Measurements from ENCODE around the gene METAP1.
"Not testable (repeated sequence)": the region's sequence is repeated elsewhere in the genome, so short reads cannot be mapped to it uniquely, and the experiment has no call there.

METAP1 gene

GRCh38 chr4:98976716-98977115, 18.8 kb upstream of the METAP1 start:
- DNase-seq (ENCODE audit: low spot score), result no peak

GRCh38 chr4:98977557-98977956, 18.0 kb upstream of the METAP1 start:
- no peak for TF ChIP-seq CTCF (IDR thresholded peaks at IDR 0.05; ENCODE audit: extremely low read depth, missing control alignments)
- DNase-seq (ENCODE audit: low spot score), result no peak

More at GRCh38 chr4:98976716-98977115, 18.8 kb upstream of the METAP1 start:
- TF ChIP-seq CTCF (IDR thresholded peaks at IDR 0.05; ENCODE audit: extremely low read depth, missing control alignments), result no peak

- no peak for TF ChIP-seq CTCF (IDR thresholded peaks at IDR 0.05; ENCODE audit: extremely low read depth, missing control alignments)
Observed at GRCh38 chr4:98987720-98988119, 7.8 kb upstream of the METAP1 start.

GRCh38 chr4:98992835-98993234, 2.7 kb upstream of the METAP1 start:
- DNase-seq (ENCODE audit: low spot score), result not testable (repeated sequence)

More at GRCh38 chr4:98987720-98988119, 7.8 kb upstream of the METAP1 start:
- no peak for DNase-seq (ENCODE audit: low spot score)

- no peak for TF ChIP-seq CTCF (IDR thresholded peaks at IDR 0.05; ENCODE audit: extremely low read depth, missing control alignments)
- no peak for DNase-seq (ENCODE audit: low spot score)
Observed at GRCh38 chr4:98993419-98994071, 2.0 kb upstream of the METAP1 start.

- no peak for TF ChIP-seq CTCF (IDR thresholded peaks at IDR 0.05; ENCODE audit: extremely low read depth, missing control alignments)
- DNase-seq (ENCODE audit: low spot score), result no peak
Observed at GRCh38 chr4:98994474-98995182, 893 bp upstream of the METAP1 start.

- DNase-seq (ENCODE audit: low spot score), result peak; percentile 42
- TF ChIP-seq CTCF (IDR thresholded peaks at IDR 0.05; ENCODE audit: extremely low read depth, missing control alignments), result no peak
Observed at GRCh38 chr4:98996056-98996764, 689 bp downstream of the METAP1 start.

Data from GM20000 (cell line).